ENCODE measurements around the gene RGCC. TPM values are rescaled to one million over a fixed set of nuclear protein-coding genes. Genes with fewer than 3 reads are reported as not detected.

Gene RGCC
- polyA plus RNA-seq, 2 of the 4 experiments (the other 2 are of a cell fraction) = 0.43 to 1.3 TPM

GRCh38 chr13:41511827-41512226 is 54.5 kb downstream of the RGCC start:
- POLR2A ChIA-PET = no interaction called here
- 48% methylated on average over 1 of the region's 1 CpG for whole genome bisulfite sequencing (ENCODE audit: missing lambda C conversion rate)
- FAIRE-seq = no peak

GRCh38 chr13:41512441-41512840 is 55.1 kb downstream of the RGCC start:
- ATAC-seq (no peak), DNase-seq (ENCODE audit: low read depth in 1 of 2, low spot score in 1 of 2) (no peak), FAIRE-seq (no peak)
- Histone ChIP-seq H3K4me3 (no peak overlapping the region), H3K9me3 (no peaks in the 10 kb centered on the region), H3K4me2 (no peak overlapping the region), H3K27ac (no peak overlapping the region), H3K4me1 (no peaks in the 10 kb centered on the region)
- no peak for TF ChIP-seq RARB (CRISPR knock-in tag; IDR thresholded peaks at IDR 0.05)
- CTCF ChIA-PET = no interaction called here
- 85% methylated on average over 8 of the region's 9 CpGs for WGBS (ENCODE audit: missing lambda C conversion rate)
- POLR2A ChIA-PET = no interaction called here

More at GRCh38 chr13:41511827-41512226, 54.5 kb downstream of the RGCC start:
- no peaks in the 10 kb centered on the region for H3K4me1 ChIP-seq
- no peaks in the 10 kb centered on the region for H3K9me3 ChIP-seq
- H3K4me2 ChIP-seq = no peak overlapping the region
- no peak overlapping the region for H3K4me3 ChIP-seq
- H3K27ac ChIP-seq = no peak overlapping the region
- CTCF ChIA-PET = no interaction called here
- TF ChIP-seq, protein P1, sequence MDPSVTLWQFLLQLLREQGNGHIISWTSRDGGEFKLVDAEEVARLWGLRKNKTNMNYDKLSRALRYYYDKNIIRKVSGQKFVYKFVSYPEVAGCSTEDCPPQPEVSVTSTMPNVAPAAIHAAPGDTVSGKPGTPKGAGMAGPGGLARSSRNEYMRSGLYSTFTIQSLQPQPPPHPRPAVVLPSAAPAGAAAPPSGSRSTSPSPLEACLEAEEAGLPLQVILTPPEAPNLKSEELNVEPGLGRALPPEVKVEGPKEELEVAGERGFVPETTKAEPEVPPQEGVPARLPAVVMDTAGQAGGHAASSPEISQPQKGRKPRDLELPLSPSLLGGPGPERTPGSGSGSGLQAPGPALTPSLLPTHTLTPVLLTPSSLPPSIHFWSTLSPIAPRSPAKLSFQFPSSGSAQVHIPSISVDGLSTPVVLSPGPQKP (IDR thresholded peaks at IDR 0.05; ENCODE audit: low read depth, low read length) = no peak
- no peak for TF ChIP-seq FOSL2 (IDR thresholded peaks at IDR 0.05)
- TF ChIP-seq FOSL2 (CRISPR knock-in tag; IDR thresholded peaks at IDR 0.05) = no peak
- DNase-seq (ENCODE audit: low read depth in 1 of 2, low spot score in 1 of 2) = no peak
- ATAC-seq = no peak

- Histone ChIP-seq H3K4me3 (no peak overlapping the region), H3K9me3 (no peaks in the 10 kb centered on the region), H3K4me2 (no peak overlapping the region), H3K4me1 (no peaks in the 10 kb centered on the region), H3K27ac (no peak overlapping the region)
- DNase-seq (ENCODE audit: low read depth in 1 of 2, low spot score in 1 of 2) = no peak
- POLR2A ChIA-PET = no interaction called here
- TF ChIP-seq HEYL (CRISPR knock-in tag; IDR thresholded peaks at IDR 0.05) (no peak), ZNF302 (CRISPR knock-in tag; IDR thresholded peaks at IDR 0.05) (no peak), CBX2 (IDR thresholded peaks at IDR 0.05; ENCODE audit: borderline replicate concordance, low read depth) (no peak), TFCP2L1 (CRISPR knock-in tag; IDR thresholded peaks at IDR 0.05) (no peak), RNF2 (IDR thresholded peaks at IDR 0.05; ENCODE audit: borderline replicate concordance, low read depth) (no peak), BHLHE40 (IDR thresholded peaks at IDR 0.05; ENCODE audit: low read depth, low read length) (no peak), ESRRA (IDR thresholded peaks at IDR 0.05; ENCODE audit: borderline replicate concordance, low read length) (no peak), EP300 (IDR thresholded peaks at IDR 0.05) (no peak), HDAC2 (IDR thresholded peaks at IDR 0.05) (no peak), RFX5 (IDR thresholded peaks at IDR 0.05) (no peak), PHF8 (IDR thresholded peaks at IDR 0.05; ENCODE audit: borderline replicate concordance, low read depth) (no peak), SREBF2 (IDR thresholded peaks at IDR 0.05) (no peak), NPAS2 (CRISPR knock-in tag; IDR thresholded peaks at IDR 0.05; ENCODE audit: borderline replicate concordance) (no peak), RARB (CRISPR knock-in tag; IDR thresholded peaks at IDR 0.05) (no peak)
- TF ChIP-seq, protein P2, sequence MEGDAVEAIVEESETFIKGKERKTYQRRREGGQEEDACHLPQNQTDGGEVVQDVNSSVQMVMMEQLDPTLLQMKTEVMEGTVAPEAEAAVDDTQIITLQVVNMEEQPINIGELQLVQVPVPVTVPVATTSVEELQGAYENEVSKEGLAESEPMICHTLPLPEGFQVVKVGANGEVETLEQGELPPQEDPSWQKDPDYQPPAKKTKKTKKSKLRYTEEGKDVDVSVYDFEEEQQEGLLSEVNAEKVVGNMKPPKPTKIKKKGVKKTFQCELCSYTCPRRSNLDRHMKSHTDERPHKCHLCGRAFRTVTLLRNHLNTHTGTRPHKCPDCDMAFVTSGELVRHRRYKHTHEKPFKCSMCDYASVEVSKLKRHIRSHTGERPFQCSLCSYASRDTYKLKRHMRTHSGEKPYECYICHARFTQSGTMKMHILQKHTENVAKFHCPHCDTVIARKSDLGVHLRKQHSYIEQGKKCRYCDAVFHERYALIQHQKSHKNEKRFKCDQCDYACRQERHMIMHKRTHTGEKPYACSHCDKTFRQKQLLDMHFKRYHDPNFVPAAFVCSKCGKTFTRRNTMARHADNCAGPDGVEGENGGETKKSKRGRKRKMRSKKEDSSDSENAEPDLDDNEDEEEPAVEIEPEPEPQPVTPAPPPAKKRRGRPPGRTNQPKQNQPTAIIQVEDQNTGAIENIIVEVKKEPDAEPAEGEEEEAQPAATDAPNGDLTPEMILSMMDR (IDR thresholded peaks at IDR 0.05) = no peak
- 87% methylated on average over 11 of the region's 11 CpGs for WGBS (ENCODE audit: missing lambda C conversion rate)
- CTCF ChIA-PET = no interaction called here
- no peak for FAIRE-seq
- ATAC-seq = no peak
Measured at GRCh38 chr13:41513600-41513999, 56.2 kb downstream of the RGCC start.

- ChIA-PET POLR2A (no interaction called here), CTCF (no interaction called here)
- Histone ChIP-seq H3K27ac (no peak overlapping the region), H3K4me2 (no peak overlapping the region), H3K4me3 (no peak overlapping the region), H3K9me3 (no peaks in the 10 kb centered on the region), H3K4me1 (no peaks in the 10 kb centered on the region)
- no peak for DNase-seq (ENCODE audit: low read depth in 1 of 2, low spot score in 1 of 2)
- no peak for ATAC-seq
- no peak for FAIRE-seq
- WGBS (ENCODE audit: missing lambda C conversion rate) = 76% methylated on average over 7 of the region's 7 CpGs
- TF ChIP-seq JUN (IDR thresholded peaks at IDR 0.05) (no peak), FOSB (CRISPR knock-in tag; IDR thresholded peaks at IDR 0.05) (no peak), PHF8 (IDR thresholded peaks at IDR 0.05; ENCODE audit: borderline replicate concordance, low read depth) (no peak), ESRRA (IDR thresholded peaks at IDR 0.05; ENCODE audit: borderline replicate concordance, low read length) (no peak), RNF2 (IDR thresholded peaks at IDR 0.05; ENCODE audit: borderline replicate concordance, low read depth) (no peak), REST (IDR thresholded peaks at IDR 0.05) (no peak), SREBF2 (IDR thresholded peaks at IDR 0.05) (no peak), CBX2 (IDR thresholded peaks at IDR 0.05; ENCODE audit: borderline replicate concordance, low read depth) (no peak)
- TF ChIP-seq, protein P3, sequence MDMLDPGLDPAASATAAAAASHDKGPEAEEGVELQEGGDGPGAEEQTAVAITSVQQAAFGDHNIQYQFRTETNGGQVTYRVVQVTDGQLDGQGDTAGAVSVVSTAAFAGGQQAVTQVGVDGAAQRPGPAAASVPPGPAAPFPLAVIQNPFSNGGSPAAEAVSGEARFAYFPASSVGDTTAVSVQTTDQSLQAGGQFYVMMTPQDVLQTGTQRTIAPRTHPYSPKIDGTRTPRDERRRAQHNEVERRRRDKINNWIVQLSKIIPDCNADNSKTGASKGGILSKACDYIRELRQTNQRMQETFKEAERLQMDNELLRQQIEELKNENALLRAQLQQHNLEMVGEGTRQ (IDR thresholded peaks at IDR 0.05) = no peak
Measured at GRCh38 chr13:41514853-41515395, 57.6 kb downstream of the RGCC start.
